G401 (cell line): ENCODE data around the gene PICALM. TPM values are rescaled to one million over a fixed set of nuclear protein-coding genes. Genes with fewer than 3 reads are reported as not detected.

Source experiments
- DNase-seq: peaks from one replicate; pipeline ENCODE4 v3.0.0-alpha.2; 2015; ENCODE audit warnings: low spot score
- in situ Hi-C: cut with HindIII; loops from 2 replicates; pipeline ENCODE4 v1.10.0; 2016; ENCODE audit warnings: low sequenced_read_pairs, mixed read lengths
- total RNA-seq: library from RNA; depleted of rRNA; stranded (reverse); fragments of >200 nt; shearing (Covaris generic); gene quantifications from 2 replicates; pipeline ENCODE4 v1.2.3, GENCODE V29; 2014

The PICALM gene
- total RNA-seq, 1 experiment from 2014 or later = 101 TPM

DNA sequence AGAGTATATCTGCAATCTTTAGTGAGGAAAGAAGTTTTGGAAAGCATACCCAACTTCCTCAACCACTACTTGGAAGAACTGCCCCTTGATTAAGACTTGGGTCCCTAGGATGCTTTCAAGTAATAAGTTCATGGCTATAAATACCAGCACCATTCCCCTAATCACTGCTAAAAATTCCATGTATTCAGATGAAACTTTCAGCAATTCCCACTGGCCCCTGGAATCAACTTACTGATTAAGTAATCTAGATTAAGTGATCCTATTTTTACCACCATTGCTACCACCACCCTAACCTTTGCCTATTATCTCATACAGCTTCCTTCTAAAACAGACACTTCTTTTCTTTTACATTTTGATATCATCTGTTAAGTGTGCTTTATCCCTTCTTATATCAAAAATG lies 10.5 kb downstream of the PICALM start:
- in situ Hi-C loops = no loop called here
- no peak for DNase-seq

DNA sequence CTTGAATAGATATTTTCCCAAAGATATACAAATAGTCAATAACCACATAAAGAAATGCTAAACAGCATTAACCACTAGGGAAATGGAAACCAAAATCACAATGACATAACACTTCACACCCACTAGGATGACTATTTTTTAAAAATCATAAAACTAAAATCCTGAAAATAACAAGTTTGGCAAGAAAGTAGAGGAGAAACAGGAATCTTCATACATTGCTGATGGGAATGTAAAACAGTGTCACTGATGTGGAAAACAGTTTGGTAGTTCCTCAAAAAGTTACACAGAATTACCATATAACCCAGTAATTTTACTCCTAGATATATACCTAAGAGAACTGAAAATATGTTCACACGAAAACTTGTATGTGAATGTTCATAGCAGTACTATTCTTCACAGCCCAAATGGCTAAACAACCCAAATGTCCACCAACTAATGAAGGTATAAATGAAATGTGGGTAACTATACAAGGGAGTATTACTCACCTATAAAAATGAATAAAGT lies 12.5 kb downstream of the PICALM start:
- no peak for DNase-seq
- in situ Hi-C loops = no loop called here

DNA sequence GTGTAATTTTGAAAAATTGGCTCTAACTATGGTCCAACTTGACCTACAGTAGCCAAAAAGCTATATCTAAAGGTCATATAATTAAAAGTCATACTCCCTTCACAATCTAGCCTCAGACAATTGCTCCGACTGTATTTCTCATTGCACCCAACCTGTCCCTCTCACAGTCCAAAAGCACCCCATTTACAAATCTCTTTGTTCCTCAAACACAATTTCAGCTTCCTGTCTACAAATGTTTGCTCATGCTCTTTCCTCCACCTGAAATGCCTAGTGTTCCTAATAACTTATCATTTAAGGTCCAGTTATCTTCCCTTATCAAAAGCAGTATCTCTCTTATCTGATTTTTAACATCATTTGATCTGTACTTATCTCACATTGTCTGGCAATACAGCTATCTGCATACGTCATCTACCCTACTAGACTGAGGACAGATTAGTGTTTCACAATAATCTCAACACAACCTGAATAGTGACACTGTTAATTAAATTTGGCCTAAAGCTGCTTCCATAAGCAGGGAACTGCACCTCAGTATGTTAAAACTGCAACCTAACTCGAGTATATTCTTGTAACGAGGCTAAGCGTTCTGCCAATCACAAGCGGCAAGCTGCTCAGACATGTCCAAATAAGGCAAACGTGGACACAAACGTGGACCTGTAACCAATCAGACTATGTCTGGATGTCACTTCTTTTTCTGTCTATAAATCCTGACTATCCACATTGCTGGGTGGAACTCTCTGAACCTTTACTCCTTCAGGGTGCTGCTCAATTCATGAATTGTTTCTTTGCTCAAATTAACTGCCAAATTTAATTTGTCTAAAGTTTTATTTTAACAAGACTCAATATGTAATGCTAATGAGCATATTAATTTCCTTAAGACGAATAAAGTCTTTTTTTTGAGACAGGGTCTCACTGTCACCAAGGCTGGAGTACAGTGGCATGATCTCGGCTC lies 15.9 kb downstream of the PICALM start:
- DNase-seq = no peak
- in situ Hi-C loops = no loop called here

DNA sequence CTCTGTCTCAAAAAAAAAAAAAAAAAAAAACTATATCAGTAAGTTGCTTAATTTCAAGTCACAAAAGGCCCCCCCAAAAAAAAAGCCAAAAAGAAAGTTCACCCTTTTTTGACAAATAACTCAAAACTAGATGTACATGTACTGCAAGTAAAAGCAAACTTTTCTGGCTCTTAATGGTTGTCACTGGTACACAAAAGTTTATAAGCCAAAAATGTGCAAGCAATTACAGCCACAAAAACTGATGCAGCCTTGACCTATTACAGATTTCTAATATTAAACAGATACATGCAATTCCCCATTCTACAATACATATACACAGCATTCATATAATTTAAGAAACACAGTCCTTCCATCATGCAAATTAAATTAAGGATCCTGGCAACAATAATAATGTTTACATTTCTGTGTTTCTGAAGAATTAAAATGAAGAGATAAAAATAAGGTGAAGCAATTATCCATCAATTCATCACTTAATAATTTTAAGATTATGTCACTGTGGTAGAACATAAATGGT lies 18.6 kb downstream of the PICALM start:
- in situ Hi-C loops = no loop called here
- no peak for DNase-seq

DNA sequence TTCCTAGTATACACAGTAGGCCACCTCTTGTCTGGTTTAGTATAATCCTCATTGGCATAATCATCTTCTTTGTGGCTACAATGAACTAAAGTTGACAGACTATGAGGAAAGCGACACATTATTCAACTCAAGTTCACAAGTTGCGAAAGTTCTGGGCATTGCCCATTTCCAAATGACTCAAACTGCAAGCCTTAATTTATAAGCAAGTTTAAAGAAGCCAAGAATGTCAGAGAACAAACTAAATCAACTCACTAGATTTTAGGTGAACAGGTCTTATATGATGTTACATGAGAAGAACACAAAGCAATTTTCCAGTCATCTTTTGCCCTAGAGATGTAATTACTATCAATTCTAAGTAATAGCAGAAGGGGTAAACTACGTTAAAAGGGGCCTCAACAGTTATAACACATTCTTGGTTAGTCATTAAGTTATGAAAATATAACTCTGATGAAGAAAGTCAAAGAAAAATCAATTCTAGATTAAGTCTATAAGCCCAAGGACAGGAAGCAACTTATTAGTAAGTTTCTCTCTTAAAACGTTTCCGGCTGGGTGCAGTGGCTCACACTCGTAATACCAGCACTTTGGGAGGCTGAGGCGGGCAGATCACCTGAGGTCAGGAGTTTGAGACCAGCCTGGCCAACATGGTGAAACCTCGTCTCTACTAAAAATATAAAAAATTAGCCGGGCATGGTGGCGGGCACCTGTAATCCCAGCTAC lies 21.5 kb downstream of the PICALM start:
- no peak for DNase-seq
- in situ Hi-C loops = no loop called here

DNA sequence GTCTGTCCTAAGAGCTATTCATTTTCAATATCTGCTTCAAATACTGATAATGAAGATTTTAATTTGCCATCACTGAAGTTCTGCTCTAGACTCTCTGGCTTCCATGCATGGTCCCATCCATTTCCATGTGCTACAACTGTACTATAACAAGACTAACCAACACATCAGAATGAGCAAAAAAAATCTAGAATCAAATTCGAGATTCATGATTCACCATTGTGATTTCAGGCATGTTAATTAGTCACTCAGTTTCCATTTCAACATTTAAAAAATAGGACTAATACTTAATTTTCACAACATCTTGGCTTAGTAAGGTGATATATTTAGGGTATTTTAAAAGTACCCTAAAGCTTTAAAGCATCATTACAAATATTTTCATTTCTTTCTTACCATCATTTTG lies 22.8 kb downstream of the PICALM start:
- DNase-seq = no peak
- in situ Hi-C loops = no loop called here

DNA sequence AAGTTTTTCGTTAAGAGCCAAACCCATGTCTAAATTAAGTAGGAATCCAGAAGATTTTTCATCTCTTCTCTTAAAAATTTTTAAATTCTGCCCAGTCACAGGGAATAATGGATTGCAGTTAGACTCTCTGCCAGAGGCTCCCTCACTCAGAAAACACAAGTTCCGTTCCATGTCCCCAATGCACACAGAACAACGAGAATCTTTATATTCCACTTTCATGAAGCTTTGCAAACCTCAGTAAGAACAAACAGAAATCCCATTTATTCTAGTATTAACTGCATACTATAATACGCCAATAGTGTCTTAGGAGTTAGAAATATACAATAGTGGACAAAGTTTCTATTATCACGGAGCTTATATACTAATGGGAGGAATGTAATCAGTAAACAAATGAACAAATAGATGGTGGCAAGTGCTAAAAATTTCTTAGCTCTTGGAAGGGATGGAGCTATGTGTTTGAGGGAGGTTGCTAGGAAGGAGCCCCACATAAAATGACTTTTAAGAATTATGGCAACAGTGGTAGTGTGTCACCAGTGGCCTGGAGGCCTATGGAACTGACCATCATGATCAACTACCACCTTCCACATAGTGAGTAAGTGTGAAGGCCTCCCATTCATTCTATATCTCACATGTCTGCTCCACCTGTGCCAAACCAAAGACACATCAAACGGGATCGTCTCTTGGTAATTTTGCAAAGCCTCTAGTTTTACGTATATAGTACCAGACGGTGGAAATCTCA lies 24.9 kb downstream of the PICALM start:
- in situ Hi-C loops = no loop called here

DNA sequence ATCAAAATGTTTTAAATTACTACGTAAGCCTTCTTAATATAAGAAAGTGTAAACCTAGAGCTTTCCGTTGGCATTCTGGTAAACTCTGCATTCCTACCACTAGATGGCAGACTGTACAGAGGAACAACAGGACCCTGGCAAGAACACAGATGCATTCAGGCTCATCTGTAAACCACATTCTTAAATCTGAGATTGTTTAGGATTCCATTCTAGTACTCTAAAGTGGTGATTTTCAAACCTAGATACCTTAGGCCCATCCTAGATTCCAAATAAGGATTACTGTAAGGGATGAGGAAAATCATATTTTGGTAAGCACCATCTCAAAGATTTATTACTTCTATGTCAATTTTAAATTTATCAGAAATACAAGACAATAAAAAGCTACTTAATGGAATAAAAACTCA lies 26.9 kb downstream of the PICALM start:
- in situ Hi-C loops = no loop called here
- peak; percentile 90 for DNase-seq

More for the DNA sequence above, 24.9 kb downstream of the PICALM start:
- DNase-seq = peak; percentile 33

DNA sequence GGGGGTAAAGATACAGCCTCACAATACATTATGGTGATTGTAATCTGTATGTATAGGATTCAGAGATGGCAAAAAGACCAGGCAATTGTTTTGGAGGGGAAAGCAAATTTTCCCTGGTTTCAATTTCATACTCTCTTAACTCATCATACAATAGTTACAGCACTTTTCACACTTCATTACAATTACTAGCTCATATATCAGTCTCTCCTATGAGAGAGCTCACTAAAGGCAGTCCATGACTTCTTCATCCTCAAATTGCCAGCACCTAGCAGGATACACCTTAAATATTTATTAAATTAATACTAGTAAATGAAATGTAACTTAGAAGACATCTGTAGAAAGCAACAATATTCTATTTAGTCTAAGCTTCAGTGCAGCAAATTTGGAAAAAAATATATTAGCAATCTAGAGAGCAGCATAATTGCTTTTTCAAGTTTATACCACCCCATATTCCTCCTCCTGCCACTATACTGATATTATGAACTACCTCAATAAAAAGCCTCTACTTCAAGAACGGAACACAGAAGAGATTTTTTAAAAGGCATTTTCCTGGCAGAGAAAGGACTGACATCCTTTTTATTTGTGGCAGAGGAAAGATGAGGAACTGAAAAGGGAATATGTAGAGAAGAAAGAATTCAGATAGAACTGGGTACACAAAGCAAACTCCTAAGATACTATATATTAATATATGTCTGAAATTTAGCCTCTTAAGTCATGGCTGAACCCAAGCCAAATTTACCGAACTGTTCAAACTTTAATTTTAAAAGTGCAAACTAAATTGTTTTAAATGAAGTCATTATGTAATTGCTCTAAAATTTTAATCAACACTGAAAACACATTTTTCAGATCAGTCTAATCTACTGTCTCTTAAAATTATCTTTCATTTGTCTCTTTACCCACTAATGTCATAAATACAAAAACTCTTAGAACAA lies 27.7 kb downstream of the PICALM start:
- no peak for DNase-seq
- in situ Hi-C loops = no loop called here

DNA sequence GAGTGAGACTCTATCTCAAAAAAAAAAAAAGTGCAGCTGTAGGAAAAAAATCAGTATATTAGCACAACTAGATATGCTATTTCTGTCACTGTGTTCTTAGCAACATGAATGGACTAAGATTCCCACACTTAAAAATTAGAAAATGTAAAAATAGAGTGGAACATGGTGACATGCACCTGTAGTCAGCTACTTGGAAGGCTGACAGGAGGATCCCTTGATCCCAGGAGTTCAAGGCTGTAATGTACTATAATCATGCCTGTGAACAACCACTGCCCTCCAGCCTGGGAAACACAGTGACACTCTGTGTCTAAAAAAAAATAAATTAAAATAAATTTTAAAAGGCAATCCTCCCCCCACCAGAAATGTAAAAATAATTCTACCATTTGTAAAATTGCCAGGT lies 29.8 kb downstream of the PICALM start:
- in situ Hi-C loops = no loop called here

DNA sequence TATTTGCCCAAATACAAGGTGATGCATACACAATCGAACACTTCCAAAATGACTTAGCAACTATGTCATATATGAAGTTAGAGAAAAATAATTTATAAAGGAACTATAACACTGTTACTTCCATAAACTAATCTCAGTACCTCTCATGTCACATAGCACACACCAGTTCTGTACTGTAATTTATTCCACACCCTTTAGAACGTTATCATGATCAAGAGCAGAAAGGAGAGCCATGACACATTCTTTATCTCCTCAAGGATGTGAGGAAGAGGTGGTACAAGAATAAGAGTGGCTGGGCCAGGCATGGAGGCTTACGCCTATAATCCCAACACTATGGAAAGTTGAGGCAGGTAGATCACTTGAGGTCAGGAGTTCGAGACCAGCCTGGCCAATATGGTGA lies 31.1 kb downstream of the PICALM start:
- DNase-seq = no peak
- in situ Hi-C loops = no loop called here

More for the DNA sequence above, 29.8 kb downstream of the PICALM start:
- DNase-seq = no peak

DNA sequence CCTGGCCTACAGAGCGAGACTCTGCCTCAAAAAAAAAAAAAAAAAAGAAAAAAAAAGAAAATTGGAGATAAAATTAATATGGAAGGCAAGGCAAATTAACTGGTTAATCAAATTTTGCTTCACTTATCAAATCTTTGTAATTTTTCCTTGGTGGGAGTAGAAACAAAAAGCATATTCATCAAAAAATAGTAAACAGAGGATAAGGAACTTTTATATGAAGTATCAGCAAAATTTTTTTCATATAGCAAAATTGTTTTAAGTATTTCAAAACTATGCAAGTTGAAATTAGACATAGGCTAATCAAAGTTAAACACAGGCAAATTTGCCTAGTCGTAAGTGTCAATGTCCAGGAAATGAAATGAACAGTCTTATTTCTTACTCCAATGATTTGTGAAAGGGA lies 33.0 kb downstream of the PICALM start:
- in situ Hi-C loops = no loop called here
- no peak for DNase-seq

DNA sequence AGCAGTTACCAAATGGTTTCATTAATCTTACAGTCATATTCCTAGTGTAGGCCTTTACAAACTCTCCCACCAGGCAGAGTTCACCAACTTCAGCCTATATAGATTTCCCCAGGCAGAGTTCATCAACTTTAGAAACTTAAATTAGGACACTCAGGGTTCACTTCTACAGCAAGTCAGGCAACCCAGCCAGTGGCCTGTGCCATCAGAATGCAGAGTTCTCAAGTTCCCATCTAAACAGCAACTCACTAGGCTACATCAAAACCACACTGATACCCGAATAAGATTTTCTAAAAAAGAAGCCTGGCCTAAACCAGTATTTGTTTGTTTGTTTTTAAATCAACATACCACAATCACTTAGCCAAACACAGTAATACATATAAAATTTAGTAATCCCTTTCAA lies 33.7 kb downstream of the PICALM start:
- in situ Hi-C loops = no loop called here
- DNase-seq = no peak

DNA sequence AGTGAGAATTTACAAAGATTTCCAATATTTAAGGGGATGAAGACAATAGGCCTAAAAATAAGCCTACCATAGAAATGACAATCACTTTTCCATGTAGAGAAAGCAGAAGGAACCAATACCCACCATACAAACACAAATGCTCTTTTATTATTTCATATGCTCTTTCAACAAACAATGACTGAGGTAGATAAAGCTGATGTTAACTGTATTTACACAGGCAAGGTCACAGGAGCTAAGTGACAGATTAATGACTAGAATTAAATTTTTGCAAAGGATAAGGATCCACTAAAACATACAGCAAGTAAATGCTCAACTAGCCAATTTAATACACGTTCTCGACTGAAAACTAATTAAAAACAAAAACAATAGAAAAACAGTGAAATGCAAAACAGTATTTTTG lies 34.2 kb downstream of the PICALM start:
- in situ Hi-C loops = no loop called here

DNA sequence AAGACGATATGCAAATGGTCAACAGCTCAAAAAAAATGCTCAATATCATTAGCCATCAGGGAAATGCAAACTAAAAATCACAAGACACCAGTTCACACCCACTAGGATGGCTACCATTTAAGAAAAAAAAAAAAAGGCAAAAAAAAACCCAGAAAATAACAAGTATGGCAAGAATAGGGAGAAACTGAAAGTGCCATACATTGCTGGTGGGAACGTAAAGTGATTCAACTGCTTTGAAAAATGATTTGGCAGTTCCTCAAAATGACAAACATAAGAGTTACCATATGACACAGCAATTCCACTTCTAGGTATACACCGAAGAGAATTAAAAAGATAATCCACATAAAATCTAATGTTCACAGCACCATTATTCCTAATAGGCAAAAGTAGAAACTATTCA lies 47.5 kb downstream of the PICALM start:
- DNase-seq = no peak
- in situ Hi-C loops = no loop called here

More for the DNA sequence above, 34.2 kb downstream of the PICALM start:
- DNase-seq = no peak

DNA sequence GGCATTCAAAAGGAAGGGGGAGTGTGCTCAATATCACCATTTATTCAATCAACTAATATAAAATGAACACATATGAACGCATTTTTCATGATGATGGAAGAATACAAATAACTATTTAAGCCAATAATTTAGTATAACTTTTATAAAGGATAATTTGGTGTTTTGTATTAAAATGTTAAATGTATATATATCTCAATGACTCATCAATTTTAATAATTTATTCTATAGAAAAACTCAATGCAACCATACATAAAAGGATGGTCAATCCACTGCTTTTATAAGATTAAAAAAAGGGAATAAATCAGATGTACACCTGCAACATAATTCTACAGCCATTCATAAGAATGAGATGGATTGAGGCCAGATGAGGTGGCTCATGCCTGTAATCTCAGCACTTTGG lies 50.6 kb downstream of the PICALM start:
- in situ Hi-C loops = no loop called here
- no peak for DNase-seq

DNA sequence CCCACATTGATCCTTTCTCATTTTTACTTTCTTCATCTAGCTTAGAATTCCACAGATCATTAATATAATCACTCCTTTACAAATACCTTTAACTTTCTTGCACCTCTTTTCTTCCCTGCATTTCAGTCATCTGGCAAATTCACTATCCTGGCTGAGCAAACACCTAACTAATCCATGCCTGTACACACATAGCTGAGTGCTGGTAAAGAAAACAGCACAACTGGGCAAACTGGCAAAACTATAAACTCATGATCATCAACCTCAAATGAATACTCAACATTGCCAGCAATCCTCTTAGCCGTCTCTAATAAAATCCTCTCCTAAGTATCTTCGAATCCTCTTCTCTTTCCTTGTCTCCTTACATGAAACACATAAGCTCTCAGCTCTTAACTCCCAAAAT lies 52.4 kb downstream of the PICALM start:
- in situ Hi-C loops = no loop called here

DNA sequence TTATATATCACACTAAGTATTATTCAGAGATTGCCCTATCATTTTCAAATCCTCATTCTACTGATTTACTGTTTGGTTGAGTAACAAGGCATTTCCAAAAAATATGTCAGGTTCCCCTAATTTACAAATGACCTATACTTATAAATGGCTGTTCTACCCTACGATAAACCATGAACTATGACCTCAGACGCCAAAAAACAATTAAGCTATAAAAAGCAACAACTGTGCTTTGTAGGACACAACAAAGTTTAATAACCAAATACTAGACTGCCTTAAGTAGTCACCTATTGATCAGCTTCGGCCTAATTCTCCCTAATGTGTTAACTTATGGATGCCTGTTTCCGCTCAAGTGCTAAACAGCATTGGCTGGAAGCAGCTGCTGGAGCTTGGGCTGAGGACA lies 53.2 kb downstream of the PICALM start:
- DNase-seq = no peak
- in situ Hi-C loops = no loop called here

More for the DNA sequence above, 52.4 kb downstream of the PICALM start:
- no peak for DNase-seq
